Thoracic aorta (tissue), 2 donors: ENCODE results near the gene SUOX. TPM values are rescaled to one million over a fixed set of nuclear protein-coding genes. Genes with fewer than 3 reads are reported as not detected.

Experiments used
- ATAC-seq: fragments of 150-250 bp; one replicate; pipeline ENCODE4 v1.8.0; 2017; ENCODE audit warnings: low read depth; ENCODE audit not compliant: insufficient number of reproducible peaks, low FRiP score
- DNase-seq: peaks from one replicate; pipeline ENCODE4 v3.0.0-alpha.2; 2020; ENCODE audit warnings: low spot score
- H3K27ac ChIP-seq, 2 donors: fragments of 200-600 bp; sonication (generic); 1 replicate in 1 of 2; 2 replicates in 1 of 2; pipeline ENCODE4 v1.5.1; 2016; ENCODE audit warnings: mild to moderate bottlenecking in 2 of 2, moderate library complexity in 2 of 2
- H3K27me3 ChIP-seq: fragments of 200-600 bp; sonication (generic); replicated peaks from 2 replicates; pipeline ENCODE4 v1.6.0; 2016; ENCODE audit warnings: mild to moderate bottlenecking; ENCODE audit not compliant: insufficient read depth
- H3K36me3 ChIP-seq: fragments of 200-600 bp; sonication (generic); one replicate; pipeline ENCODE4 v1.5.1; 2016
- H3K4me1 ChIP-seq, 2 donors: fragments of 200-600 bp; sonication (generic); 1 replicate in 1 of 2; 2 replicates in 1 of 2; pipeline versions ENCODE4 v1.5.1 to v1.6.0; 2016; ENCODE audit warnings: low read depth in 2 of 2, mild to moderate bottlenecking in 1 of 2; ENCODE audit not compliant: control insufficient read depth in 1 of 2
- H3K4me3 ChIP-seq: fragments of 200-600 bp; sonication (generic); 2 replicates; pipeline ENCODE4 v1.5.1; 2016; ENCODE audit warnings: mild to moderate bottlenecking
- H3K9me3 ChIP-seq: fragments of 200-600 bp; sonication (generic); 2 replicates; pipeline ENCODE4 v1.5.1; 2016
- CTCF ChIP-seq: fragments of 200-600 bp; sonication (generic); IDR thresholded peaks from one replicate; pipeline ENCODE4 v1.5.1; 2019; ENCODE audit warnings: antibody characterized with exemption
- total RNA-seq, 2 donors: library from RNA; depleted of rRNA; stranded (reverse); fragments of >200 nt; gene quantifications; one replicate each; pipeline versions ENCODE4 v1.1.0 to v1.2.3, GENCODE V29; 2016

SUOX gene
- 10 to 100 TPM; 17.6 to 20.6 TPM for total RNA-seq

GRCh38 chr12:55996715-55997534 lies at the start of gene SUOX:
TSS of gene SUOX (plus strand) at chr12:55997276. CDS start at chr12:56002222, 4,946 bp downstream.
- no peak for TF ChIP-seq CTCF
- peak; percentile 88 for ATAC-seq
- Histone ChIP-seq H3K4me1 (peaks cover 0 to 11% of the 10 kb centered on the region in 2 donors), H3K9me3 (no peaks in the 10 kb centered on the region), H3K36me3 (peaks cover 21% of the 10 kb centered on the region), H3K27me3 (no peaks in the 10 kb centered on the region), H3K4me3 (peak within 1 kb of the TSS; percentile 77), H3K27ac (peak within 1 kb of the TSS; percentile 62 to 74)
- peak; percentile 94 for DNase-seq

- no peaks in the 10 kb centered on the region for H3K27me3 ChIP-seq
- H3K4me1 ChIP-seq: no peaks in the 10 kb centered on the region
- no peak for ATAC-seq
- no peak overlapping the region for H3K4me3 ChIP-seq
- H3K36me3 ChIP-seq: peaks cover 14% of the 10 kb centered on the region
- H3K9me3 ChIP-seq: no peaks in the 10 kb centered on the region
- H3K27ac ChIP-seq: no peak overlapping the region
- DNase-seq: no peak
- no peak for TF ChIP-seq CTCF
Observed at GRCh38 chr12:55955344-55955743, 41.7 kb upstream of the SUOX start.

GRCh38 chr12:55955800-55956508 lies 41.1 kb upstream of the SUOX start:
- Histone ChIP-seq H3K9me3 (no peaks in the 10 kb centered on the region), H3K27ac (no peak overlapping the region), H3K36me3 (peaks cover 14% of the 10 kb centered on the region), H3K4me3 (no peak overlapping the region), H3K4me1 (no peaks in the 10 kb centered on the region), H3K27me3 (no peaks in the 10 kb centered on the region)
- no peak for TF ChIP-seq CTCF
- DNase-seq (no peak), ATAC-seq (no peak)

GRCh38 chr12:55957106-55957859 lies 39.8 kb upstream of the SUOX start:
- ATAC-seq: no peak

More at GRCh38 chr12:55957106-55957859, 39.8 kb upstream of the SUOX start:
- H3K36me3 ChIP-seq: peaks cover 7% of the 10 kb centered on the region
- no peaks in the 10 kb centered on the region for H3K9me3 ChIP-seq
- H3K4me1 ChIP-seq: no peaks in the 10 kb centered on the region
- no peak overlapping the region for H3K4me3 ChIP-seq
- no peaks in the 10 kb centered on the region for H3K27me3 ChIP-seq
- TF ChIP-seq CTCF: no peak
- DNase-seq: no peak
- H3K27ac ChIP-seq: no peak overlapping the region
